Gastrocnemius medialis (tissue), 4 donors: ENCODE measurements around the gene RFC1.

ENCODE experiments used
- POLR2A ChIP-seq, 2 donors: fragments of 450-650 bp; IDR thresholded peaks; one replicate each; pipeline ENCODE4 v1.6.1; 2017; ENCODE audit warnings: antibody characterized with exemption in 2 of 2, mild to moderate bottlenecking in 2 of 2, moderate library complexity in 2 of 2
- TF ChIP-seq, protein P1 (sequence below), 5 experiments: fragments of 450-650 bp in 3 of 5; fragments of 200-600 bp in 2 of 5; sonication (generic) in 2 of 5; IDR thresholded peaks in 4 of 5; conservative IDR thresholded peaks in 1 of 5; 1 replicate in 4 of 5; 2 replicates in 1 of 5; pipeline ENCODE4 v1.5.1; 2016 to 2019; ENCODE audit warnings: antibody characterized with exemption in 5 of 5, mild to moderate bottlenecking in 3 of 5, moderate library complexity in 3 of 5

DNA sequence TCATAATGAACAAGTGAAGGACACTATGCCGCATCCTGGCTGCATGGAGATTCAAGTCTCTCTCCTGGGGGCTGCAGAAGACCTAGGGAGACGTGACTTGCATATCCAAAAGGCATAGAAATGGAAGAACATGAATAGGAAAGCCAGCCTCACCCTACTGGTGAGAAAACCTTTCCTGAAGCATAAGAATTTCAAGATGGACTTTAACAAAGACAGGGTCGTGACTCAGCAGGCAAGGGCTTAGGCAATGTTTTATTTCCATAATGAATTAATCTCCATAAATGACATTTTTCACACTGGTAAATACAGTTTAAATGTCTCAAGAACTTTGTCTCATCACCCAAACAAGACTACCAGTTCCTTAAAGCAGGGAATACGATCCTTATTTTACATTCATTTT, 78.9 kb downstream of the RFC1 start:
- TF ChIP-seq, protein P1, sequence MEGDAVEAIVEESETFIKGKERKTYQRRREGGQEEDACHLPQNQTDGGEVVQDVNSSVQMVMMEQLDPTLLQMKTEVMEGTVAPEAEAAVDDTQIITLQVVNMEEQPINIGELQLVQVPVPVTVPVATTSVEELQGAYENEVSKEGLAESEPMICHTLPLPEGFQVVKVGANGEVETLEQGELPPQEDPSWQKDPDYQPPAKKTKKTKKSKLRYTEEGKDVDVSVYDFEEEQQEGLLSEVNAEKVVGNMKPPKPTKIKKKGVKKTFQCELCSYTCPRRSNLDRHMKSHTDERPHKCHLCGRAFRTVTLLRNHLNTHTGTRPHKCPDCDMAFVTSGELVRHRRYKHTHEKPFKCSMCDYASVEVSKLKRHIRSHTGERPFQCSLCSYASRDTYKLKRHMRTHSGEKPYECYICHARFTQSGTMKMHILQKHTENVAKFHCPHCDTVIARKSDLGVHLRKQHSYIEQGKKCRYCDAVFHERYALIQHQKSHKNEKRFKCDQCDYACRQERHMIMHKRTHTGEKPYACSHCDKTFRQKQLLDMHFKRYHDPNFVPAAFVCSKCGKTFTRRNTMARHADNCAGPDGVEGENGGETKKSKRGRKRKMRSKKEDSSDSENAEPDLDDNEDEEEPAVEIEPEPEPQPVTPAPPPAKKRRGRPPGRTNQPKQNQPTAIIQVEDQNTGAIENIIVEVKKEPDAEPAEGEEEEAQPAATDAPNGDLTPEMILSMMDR (IDR thresholded peaks at IDR 0.05 in 4 of 5, conservative IDR thresholded peaks at IDR 0.05 in 1 of 5), result no peak
- no peak for TF ChIP-seq POLR2A (IDR thresholded peaks at IDR 0.05)
